Measurements from ENCODE around the gene CD300LD.

The CD300LD gene

DNA sequence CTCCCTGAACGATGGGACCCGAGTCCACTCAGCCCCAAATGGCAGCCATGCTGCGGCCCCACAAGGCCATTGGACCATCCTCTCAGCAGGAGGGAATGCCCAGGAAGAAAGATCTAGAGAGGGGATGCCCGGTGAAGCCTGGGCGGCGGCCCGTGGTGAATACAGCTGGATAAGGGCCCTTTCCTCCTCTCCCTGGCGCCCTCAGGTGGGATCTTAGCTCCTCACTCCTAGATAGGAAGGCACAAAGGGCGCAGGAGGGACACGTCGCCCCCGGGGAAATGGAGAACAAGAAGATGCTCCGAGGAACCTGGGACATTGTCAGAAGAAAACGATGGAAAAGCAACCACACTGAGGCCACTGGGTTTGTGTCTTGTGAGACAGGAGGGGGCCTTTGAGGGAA is 48.7 kb downstream of the CD300LD start:
- DNase-seq (ENCODE audit: low spot score) = no peak
- TF ChIP-seq, protein P1, sequence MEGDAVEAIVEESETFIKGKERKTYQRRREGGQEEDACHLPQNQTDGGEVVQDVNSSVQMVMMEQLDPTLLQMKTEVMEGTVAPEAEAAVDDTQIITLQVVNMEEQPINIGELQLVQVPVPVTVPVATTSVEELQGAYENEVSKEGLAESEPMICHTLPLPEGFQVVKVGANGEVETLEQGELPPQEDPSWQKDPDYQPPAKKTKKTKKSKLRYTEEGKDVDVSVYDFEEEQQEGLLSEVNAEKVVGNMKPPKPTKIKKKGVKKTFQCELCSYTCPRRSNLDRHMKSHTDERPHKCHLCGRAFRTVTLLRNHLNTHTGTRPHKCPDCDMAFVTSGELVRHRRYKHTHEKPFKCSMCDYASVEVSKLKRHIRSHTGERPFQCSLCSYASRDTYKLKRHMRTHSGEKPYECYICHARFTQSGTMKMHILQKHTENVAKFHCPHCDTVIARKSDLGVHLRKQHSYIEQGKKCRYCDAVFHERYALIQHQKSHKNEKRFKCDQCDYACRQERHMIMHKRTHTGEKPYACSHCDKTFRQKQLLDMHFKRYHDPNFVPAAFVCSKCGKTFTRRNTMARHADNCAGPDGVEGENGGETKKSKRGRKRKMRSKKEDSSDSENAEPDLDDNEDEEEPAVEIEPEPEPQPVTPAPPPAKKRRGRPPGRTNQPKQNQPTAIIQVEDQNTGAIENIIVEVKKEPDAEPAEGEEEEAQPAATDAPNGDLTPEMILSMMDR (IDR thresholded peaks at IDR 0.05; ENCODE audit: borderline replicate concordance, control extremely low read depth, extremely low read depth, insufficient read depth, missing control alignments) = no peak
- in situ Hi-C loops (cut with MboI; ENCODE audit: low sequenced_read_pairs, unreplicated experiment) = no loop called here

DNA sequence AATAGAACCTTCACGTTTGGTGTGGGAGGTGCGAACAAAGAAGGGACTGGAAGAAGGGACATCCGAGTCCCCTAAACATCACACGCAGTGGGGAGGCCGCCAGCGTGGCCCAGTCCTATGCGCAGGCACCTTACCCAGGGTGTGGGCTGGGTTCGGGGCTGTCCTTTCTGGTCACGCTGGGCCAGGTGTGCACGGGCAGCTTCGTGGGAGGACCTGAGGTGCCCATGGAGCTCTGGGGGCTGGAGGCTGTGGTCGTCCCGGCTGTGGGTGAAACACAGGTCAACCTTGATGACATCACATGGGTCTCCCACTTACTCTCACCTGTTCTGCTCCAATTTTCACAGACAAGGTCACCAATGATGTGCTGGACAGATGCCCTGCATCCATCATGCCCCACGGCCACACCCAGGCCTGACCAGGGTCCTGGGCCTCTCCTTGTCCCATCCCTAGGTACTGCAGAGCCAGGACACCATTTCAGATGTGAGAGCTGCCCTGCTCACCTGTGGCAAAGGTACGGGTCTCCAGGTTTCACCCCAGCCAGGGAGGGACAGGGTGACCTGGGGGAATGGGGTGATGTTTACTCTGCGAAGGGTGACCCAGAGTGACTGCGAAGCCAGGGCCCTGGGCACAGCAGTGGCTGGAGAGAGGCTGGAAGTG is 49.2 kb downstream of the CD300LD start:
- TF ChIP-seq, protein P1 (IDR thresholded peaks at IDR 0.05; ENCODE audit: borderline replicate concordance, control extremely low read depth, extremely low read depth, insufficient read depth, missing control alignments) = no peak
- DNase-seq (ENCODE audit: low spot score) = no peak
- in situ Hi-C loops (cut with MboI; ENCODE audit: low sequenced_read_pairs, unreplicated experiment) = no loop called here

DNA sequence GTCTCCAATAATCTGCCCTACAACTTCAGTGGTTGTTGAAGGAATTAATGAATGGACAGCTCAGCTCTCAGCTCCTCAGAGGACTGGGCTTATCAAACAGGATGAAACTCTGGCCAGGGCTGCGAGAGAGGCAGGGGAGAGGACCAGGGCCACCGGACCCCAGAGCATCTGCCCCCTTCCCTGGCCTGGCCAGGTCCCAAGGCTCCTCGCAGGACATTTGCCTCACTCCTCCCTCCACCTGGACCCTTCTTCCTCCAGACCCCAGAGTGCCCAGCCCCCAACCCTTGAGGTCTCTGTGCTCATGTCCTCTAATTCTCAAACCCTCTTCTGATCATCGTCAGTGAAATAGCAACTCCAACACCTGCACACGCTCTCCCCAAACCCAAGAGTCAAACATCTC is 49.9 kb downstream of the CD300LD start:
- TF ChIP-seq, protein P1 (IDR thresholded peaks at IDR 0.05; ENCODE audit: borderline replicate concordance, control extremely low read depth, extremely low read depth, insufficient read depth, missing control alignments) = no peak
- in situ Hi-C loops (cut with MboI; ENCODE audit: low sequenced_read_pairs, unreplicated experiment) = no loop called here
- no peak for DNase-seq (ENCODE audit: low spot score)

DNA sequence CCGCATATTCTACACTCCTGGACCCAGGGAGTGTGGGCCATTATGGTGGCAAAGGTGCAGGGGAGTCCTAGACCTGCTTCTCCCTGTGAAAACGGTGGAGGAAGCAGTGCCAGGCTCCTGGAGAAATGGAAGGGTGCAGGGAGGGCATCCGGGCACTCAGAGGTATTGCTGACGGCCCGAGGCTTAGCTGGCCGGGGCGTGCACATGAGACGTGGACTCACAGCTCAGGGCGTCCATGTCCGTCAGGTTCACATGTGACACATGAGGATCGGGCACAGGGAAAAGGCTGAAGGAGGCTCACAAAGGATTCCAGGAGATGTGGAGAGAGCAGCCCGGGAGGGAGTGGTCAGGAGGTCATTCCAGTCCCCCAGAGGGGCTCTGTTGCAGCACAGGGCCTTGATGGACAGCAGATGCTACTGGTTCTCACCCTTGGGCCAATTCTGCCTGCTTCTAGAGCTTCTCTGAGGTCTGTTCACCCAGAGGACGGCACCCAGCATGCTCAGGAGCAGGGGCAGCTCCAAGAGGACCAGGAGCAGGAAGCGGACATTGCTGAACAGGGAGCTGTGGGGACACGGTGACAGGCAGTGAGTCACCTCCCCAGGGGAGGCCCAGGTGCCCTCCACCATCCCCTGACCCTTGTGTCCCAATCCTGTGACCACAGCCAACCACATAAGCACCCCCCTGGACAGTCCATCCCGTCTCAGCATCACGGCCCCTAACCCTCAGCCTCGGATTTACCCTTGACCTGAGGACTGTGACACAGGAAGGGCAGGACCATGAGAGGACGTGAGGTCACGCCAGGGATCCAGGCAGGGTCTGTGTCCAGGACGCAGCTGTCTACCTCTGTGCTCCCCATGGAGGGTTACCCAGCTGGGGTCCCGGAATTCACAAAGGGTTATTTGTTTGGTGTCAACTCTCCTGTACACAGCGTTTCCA is 50.6 kb downstream of the CD300LD start:
- in situ Hi-C loops (cut with MboI; ENCODE audit: low sequenced_read_pairs, unreplicated experiment) = no loop called here
- DNase-seq (ENCODE audit: low spot score) = no peak
- TF ChIP-seq, protein P1 (IDR thresholded peaks at IDR 0.05; ENCODE audit: borderline replicate concordance, control extremely low read depth, extremely low read depth, insufficient read depth, missing control alignments) = no peak

DNA sequence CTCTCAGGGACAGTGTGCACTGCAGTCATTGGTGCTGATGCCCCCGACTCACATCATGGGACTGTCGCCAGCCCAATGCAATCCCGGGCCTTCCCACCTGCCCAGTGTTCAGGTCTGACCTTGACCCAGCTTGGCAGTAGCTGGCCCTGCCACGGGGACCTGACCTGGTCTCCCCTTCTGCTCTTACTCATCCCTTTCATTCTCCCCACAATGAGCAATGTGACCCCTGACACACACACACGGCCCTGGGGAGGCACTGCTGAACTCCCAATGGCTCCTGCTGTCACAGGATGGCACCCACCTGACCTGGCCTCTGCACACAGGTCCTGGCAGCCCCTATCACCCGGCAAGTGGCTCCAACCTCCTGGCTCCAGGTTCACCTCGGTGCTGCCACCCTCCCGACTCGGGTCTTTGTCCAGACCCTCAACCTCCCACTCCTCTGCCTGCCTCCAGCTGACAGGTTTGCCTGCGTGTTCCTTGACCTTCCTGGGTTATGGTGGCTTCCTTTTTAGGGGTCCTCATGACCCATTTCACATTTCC is 52.7 kb downstream of the CD300LD start:
- TF ChIP-seq, protein P1 (IDR thresholded peaks at IDR 0.05; ENCODE audit: borderline replicate concordance, control extremely low read depth, extremely low read depth, insufficient read depth, missing control alignments) = no peak
- DNase-seq (ENCODE audit: low spot score) = no peak
- in situ Hi-C loops (cut with MboI; ENCODE audit: low sequenced_read_pairs, unreplicated experiment) = no loop called here

DNA sequence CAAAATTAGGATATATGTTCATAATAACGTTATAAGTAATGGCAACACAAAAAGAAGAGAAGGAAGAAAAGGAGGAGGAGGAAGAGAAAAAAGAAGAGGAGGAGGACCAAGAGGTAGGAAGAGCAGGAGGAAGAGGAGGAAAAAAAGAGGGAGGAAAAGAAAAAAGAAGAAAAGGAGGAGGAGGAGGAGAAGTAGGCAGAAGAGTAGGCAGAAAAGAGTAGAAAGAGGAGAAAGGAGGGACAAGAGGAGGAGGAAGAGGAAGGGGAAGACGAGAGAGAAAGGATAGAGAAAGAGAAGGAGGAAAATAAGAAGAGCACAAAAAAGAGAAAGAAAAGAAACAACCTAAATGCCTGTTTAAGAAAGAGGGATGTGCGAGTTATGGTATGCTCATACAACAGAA is 55.2 kb downstream of the CD300LD start:
- TF ChIP-seq, protein P1 (IDR thresholded peaks at IDR 0.05; ENCODE audit: borderline replicate concordance, control extremely low read depth, extremely low read depth, insufficient read depth, missing control alignments) = no peak
- in situ Hi-C loops (cut with MboI; ENCODE audit: low sequenced_read_pairs, unreplicated experiment) = no loop called here
- no peak for DNase-seq (ENCODE audit: low spot score)

Measured in GM13976 (cell line).